ENCODE measurements around the gene VPS18. TPM values are rescaled to one million over a fixed set of nuclear protein-coding genes. Genes with fewer than 3 reads are reported as not detected.

The VPS18 gene
- total RNA-seq, 6 experiments from 2014 or later, result 27.7 to 33.1 (median 31.2) TPM

DNA sequence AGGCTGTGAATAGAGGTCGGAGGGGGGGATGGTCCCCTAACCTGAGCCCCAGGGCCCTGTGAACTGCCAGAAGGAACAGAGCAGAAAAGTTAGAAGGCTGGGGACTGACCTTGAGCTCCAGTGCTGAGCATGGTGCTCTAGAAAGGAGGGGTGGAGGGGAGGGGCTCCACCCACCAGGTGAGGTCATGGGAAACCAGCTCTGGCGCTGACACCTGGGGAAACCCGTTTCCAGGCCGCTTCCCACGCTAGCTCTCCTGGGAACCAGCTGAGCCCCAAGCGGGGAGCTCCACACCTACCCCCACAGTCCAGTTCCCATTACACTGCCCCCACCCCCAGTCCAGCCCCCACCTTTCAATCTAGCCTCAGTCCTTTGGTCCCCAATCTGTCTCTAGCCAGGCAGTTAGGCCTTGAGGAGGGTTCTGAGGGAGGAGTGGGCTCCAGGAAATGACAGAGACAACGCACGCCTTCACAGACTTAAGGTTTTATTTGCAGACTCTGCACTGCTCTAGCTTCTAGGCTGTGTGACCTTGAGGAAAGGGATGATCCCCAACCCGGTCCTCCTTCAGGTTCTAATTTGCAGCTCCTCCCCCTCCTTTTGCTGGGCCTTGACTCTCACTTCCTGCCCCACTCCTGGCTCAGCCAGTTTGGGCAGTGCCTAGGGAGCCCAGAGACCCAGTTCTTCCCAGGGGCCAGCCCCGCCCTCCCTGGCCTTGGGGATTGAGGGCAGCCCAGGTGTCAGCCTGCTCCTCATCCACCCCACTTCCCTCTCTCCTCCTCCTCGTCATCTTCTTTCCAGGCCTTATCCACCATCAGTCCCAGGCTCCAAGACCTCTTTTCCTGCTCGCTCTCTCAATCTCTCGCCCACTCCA, 22.3 kb upstream of the VPS18 start:
- TF ChIP-seq, protein P1, sequence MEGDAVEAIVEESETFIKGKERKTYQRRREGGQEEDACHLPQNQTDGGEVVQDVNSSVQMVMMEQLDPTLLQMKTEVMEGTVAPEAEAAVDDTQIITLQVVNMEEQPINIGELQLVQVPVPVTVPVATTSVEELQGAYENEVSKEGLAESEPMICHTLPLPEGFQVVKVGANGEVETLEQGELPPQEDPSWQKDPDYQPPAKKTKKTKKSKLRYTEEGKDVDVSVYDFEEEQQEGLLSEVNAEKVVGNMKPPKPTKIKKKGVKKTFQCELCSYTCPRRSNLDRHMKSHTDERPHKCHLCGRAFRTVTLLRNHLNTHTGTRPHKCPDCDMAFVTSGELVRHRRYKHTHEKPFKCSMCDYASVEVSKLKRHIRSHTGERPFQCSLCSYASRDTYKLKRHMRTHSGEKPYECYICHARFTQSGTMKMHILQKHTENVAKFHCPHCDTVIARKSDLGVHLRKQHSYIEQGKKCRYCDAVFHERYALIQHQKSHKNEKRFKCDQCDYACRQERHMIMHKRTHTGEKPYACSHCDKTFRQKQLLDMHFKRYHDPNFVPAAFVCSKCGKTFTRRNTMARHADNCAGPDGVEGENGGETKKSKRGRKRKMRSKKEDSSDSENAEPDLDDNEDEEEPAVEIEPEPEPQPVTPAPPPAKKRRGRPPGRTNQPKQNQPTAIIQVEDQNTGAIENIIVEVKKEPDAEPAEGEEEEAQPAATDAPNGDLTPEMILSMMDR (IDR thresholded peaks at IDR 0.05), result no peak
- H3K4me3 Mint-ChIP-seq, result no peak overlapping the region
- peaks cover 21% of the 10 kb centered on the region for H3K4me1 Mint-ChIP-seq (ENCODE audit: low read depth)
- H3K27me3 Mint-ChIP-seq (ENCODE audit: insufficient read depth), result peaks cover 1% of the 10 kb centered on the region; the same call in 1 of the 2 replicates
- no peak overlapping the region for H3K27ac Mint-ChIP-seq
- H3K36me3 Mint-ChIP-seq (ENCODE audit: low read depth), result no peaks in the 10 kb centered on the region
- no peak for DNase-seq
- no peaks in the 10 kb centered on the region for H3K9me3 Mint-ChIP-seq

DNA sequence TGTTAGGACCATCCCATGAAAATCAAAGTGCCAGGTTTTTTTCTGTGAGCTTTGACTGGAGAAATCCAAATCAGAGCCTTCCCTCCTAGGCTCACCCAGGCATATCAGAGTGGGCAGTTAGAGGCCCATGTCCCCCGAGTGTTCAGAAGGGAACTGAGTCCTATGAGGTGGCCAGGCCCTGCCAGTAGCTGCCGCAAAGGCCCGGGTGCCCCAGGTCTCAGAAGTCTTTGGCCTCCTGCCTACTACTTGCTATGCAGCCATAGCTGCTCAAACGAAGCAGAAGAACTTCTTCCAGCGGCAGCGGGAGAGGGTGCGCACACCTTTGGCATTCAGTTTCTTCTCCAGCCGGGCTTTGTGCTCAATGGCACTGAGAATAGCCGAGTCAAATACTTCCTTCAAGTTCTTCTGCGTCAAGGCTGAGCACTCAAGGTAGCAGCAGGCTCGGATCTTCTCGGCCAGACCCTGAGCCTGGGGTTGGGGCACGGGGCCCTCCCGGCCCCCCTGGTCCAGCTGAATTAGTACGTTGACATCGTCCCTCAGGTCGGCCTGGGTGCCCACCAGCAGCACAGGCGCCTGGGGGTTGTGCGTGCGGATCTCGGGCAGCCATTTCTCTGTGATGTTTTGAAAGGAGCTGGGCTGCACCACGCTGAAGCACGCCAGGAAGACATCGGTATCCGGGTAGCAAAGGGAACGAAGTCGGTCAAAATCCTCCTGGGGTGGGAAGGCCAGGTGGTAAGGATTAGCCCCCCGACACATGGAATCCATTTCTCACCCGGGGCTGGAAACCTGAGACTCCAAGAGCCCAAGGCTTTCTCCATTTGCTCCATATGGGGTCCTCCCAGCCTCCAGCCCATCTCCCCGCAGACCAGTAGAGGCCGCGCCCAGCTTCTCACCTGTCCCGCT, 21.2 kb upstream of the VPS18 start:
- H3K27ac Mint-ChIP-seq, result no peak overlapping the region
- peaks cover 1% of the 10 kb centered on the region; the same call in 1 of the 2 replicates for H3K27me3 Mint-ChIP-seq (ENCODE audit: insufficient read depth)
- DNase-seq, result no peak
- H3K36me3 Mint-ChIP-seq (ENCODE audit: low read depth), result no peaks in the 10 kb centered on the region
- no peaks in the 10 kb centered on the region for H3K9me3 Mint-ChIP-seq
- TF ChIP-seq, protein P1 (IDR thresholded peaks at IDR 0.05), result no peak
- peaks cover 21% of the 10 kb centered on the region for H3K4me1 Mint-ChIP-seq (ENCODE audit: low read depth)
- H3K4me3 Mint-ChIP-seq, result peak overlapping the region; percentile 74

DNA sequence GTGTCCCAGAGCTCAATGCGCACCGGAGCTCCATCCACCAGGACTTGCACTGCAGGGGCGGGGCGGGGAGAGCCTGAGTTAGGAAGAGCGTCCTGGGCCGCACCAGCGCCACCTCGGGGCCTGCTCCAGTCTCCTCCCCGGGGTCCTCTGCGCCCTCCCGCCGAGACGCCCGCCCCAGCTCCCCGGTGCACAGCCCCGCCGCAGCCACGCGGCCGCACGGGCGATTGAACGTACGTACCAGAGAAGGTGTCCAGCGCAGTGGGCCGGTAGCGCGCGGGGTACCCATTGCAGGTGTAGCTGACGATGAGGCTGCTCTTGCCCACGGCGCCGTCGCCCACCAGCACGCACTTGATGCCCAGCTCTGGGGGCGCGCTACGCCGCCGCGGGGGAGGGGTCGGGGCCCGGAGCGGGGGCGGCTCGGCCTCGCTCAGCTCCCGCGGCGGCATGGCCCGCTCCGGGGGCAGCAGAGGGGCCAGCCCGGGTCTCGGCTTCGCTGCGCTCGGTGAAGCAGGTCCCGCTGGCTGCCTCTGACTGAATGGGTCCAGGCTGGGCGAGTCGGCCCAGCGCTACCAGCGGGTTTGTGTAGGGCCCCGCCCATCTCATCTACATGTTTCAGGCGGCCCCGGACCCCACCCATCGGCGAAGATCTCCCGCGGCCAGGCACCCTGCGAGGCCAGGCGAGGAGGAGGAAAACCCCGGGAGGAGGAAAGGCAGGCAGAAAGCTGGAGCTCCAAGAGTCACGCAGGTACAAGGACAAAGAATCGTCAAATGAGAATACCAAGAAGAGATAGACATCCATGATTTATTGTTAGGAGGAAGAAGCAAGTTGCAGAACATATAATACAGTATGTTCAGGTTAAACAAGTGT, 20.3 kb upstream of the VPS18 start, which contains the start of gene RHOV:
RHOV (minus strand) TSS at position 541 of the 868 bp plus-strand sequence; CDS start at position 446, 95 bp downstream.
- H3K27ac Mint-ChIP-seq, result no peak within 1 kb of the TSS
- no peaks in the 10 kb centered on the region for H3K9me3 Mint-ChIP-seq
- TF ChIP-seq, protein P1 (IDR thresholded peaks at IDR 0.05), result peak; percentile 57
- peaks cover 1% of the 10 kb centered on the region; the same call in 1 of the 2 replicates for H3K27me3 Mint-ChIP-seq (ENCODE audit: insufficient read depth)
- H3K36me3 Mint-ChIP-seq (ENCODE audit: low read depth), result no peaks in the 10 kb centered on the region
- peak within 1 kb of the TSS; percentile 82 for H3K4me3 Mint-ChIP-seq
- no peak for DNase-seq
- H3K4me1 Mint-ChIP-seq (ENCODE audit: low read depth), result peaks cover 27% of the 10 kb centered on the region

DNA sequence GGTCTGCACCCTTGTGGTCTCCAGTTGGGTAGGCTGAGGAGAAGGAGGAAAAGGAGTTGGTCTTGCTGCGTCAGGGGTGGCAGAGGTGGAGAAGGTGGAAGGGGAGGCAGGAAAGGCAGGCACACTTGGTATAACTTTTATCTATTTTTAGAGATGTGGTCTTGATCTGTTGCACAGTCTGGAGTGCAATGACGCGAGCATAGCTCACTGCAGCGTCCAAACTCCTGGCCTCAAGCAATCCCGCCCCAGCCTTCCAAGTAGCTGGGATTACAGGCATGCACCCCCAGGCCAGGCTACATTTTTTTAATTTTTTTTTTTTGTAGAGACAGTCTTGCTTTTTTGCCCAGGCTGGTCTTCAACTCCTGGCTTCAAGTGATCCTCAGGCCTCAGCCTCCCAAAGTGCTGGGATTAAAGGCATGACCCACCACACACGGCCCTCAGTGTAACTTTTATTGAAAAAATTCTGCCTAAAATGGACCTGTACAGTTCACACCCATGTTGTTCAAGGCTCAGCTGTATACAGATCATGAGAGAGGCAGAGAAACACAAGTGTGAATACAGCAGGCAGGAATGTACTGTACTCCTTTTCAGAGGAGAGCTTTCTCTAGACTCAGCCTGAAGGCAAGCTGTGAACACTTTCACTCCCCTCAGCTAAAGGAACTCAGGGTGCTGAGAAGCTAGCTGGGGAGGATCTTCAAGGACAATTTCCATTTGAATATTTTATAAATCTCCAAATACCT, 18.1 kb upstream of the VPS18 start:
- no peaks in the 10 kb centered on the region for H3K9me3 Mint-ChIP-seq
- DNase-seq, result peak; percentile 59
- H3K27ac Mint-ChIP-seq, result peak overlapping the region; percentile 74
- TF ChIP-seq, protein P1 (IDR thresholded peaks at IDR 0.05), result no peak
- peaks cover 1% of the 10 kb centered on the region; the same call in 1 of the 2 replicates for H3K27me3 Mint-ChIP-seq (ENCODE audit: insufficient read depth)
- peaks cover 28% of the 10 kb centered on the region for H3K4me1 Mint-ChIP-seq (ENCODE audit: low read depth)
- no peaks in the 10 kb centered on the region for H3K36me3 Mint-ChIP-seq (ENCODE audit: low read depth)
- H3K4me3 Mint-ChIP-seq, result no peak overlapping the region; the same call in 1 of the 2 replicates
